Panc1 (cell line): ENCODE data around the gene TSPOAP1.

Experiments used
- CTCF ChIP-seq: fragments of 450-650 bp; IDR thresholded peaks from 2 replicates; pipeline ENCODE4 v1.5.1; 2017; ENCODE audit warnings: mild to moderate bottlenecking
- POLR2AphosphoS5 ChIP-seq: IDR thresholded peaks from 2 replicates; pipeline ENCODE4 v1.6.1; 2012; ENCODE audit warnings: mild to moderate bottlenecking, low read depth, low read length, moderate library complexity
- TCF7L2 ChIP-seq: IDR thresholded peaks from 2 replicates; pipeline ENCODE4 v1.6.1; 2011; ENCODE audit warnings: mild to moderate bottlenecking, low read depth, low read length, inconsistent platforms

GRCh38 chr17:58272367-58273280, 56.0 kb downstream of the TSPOAP1 start:
- TF ChIP-seq CTCF (no peak), POLR2AphosphoS5 (no peak), TCF7L2 (no peak)
